SK-N-DZ (cell line): ENCODE measurements around the gene USP40.

Experiments used
- DNase-seq: peaks from one replicate; pipeline ENCODE4 v3.0.0-alpha.2; 2015; ENCODE audit warnings: low spot score

USP40 gene

GRCh38 chr2:233443511-233444183, 122.9 kb downstream of the USP40 start:
- DNase-seq: peak; percentile 50

- DNase-seq: no peak
Observed at GRCh38 chr2:233442028-233442310, 124.6 kb downstream of the USP40 start.

- DNase-seq: no peak
Observed at GRCh38 chr2:233441161-233442027, 125.2 kb downstream of the USP40 start.

GRCh38 chr2:233440714-233441113, 125.9 kb downstream of the USP40 start:
- DNase-seq: no peak

GRCh38 chr2:233440314-233440713, 126.3 kb downstream of the USP40 start:
- no peak for DNase-seq

- DNase-seq: no peak
Observed at GRCh38 chr2:233439191-233439590, 127.4 kb downstream of the USP40 start.

- DNase-seq: no peak
Observed at GRCh38 chr2:233438573-233439147, 127.9 kb downstream of the USP40 start.

- no peak for DNase-seq
Observed at GRCh38 chr2:233437439-233437955, 129.1 kb downstream of the USP40 start.

GRCh38 chr2:233436691-233437438, 129.7 kb downstream of the USP40 start:
- no peak for DNase-seq

- no peak for DNase-seq
Observed at GRCh38 chr2:233436191-233436581, 130.4 kb downstream of the USP40 start.

- no peak for DNase-seq
Observed at GRCh38 chr2:233435436-233436190, 131.0 kb downstream of the USP40 start.

GRCh38 chr2:233434666-233435330, 131.8 kb downstream of the USP40 start:
- DNase-seq: no peak

GRCh38 chr2:233433794-233434193, 132.8 kb downstream of the USP40 start:
- DNase-seq: no peak

- DNase-seq: no peak
Observed at GRCh38 chr2:233433029-233433428, 133.6 kb downstream of the USP40 start.

GRCh38 chr2:233430651-233431050, 135.9 kb downstream of the USP40 start:
- DNase-seq: no peak

GRCh38 chr2:233430081-233430480, 136.5 kb downstream of the USP40 start:
- no peak for DNase-seq

GRCh38 chr2:233429175-233429897, 137.2 kb downstream of the USP40 start:
- DNase-seq: no peak

GRCh38 chr2:233428438-233428837, 138.1 kb downstream of the USP40 start:
- no peak for DNase-seq

GRCh38 chr2:233428008-233428407, 138.6 kb downstream of the USP40 start:
- no peak for DNase-seq
